A673 (cell line): ENCODE data around the gene SLC7A6. TPM values are rescaled to one million over a fixed set of nuclear protein-coding genes. Genes with fewer than 3 reads are reported as not detected.

Experiments
- BruUV-seq: library from RNA; stranded (reverse); fragments of 400-500 nt; replicated peaks from 2 replicates; lab custom pipeline; 2021; lab: Mats Ljungman, UMichigan
- CTCF ChIA-PET: fragments of 300-600 bp; sonication (Branson Sonifier 250); formaldehyde crosslinking; loops from one replicate; lab custom pipeline; 2022; ENCODE audit warnings: antibody characterized with exemption; lab: Charles Lee
- POLR2A ChIA-PET: fragments of 300-600 bp; sonication (Branson Sonifier 250); formaldehyde crosslinking; loops from one replicate; lab custom pipeline; 2022; ENCODE audit warnings: antibody characterized with exemption; ENCODE audit not compliant: low non-redundant PET; lab: Charles Lee
- DNase-seq: peaks from one replicate; pipeline ENCODE4 v3.0.0-alpha.2; 2015; ENCODE audit warnings: low spot score
- H3K27ac ChIP-seq: fragments of 200-600 bp; sonication (generic); 2 replicates; pipeline ENCODE4 v1.5.1; 2016; ENCODE audit warnings: mixed run types, low read depth, mild to moderate bottlenecking, mixed read lengths, antibody characterized with exemption, low read length; ENCODE audit not compliant: poor library complexity, severe bottlenecking
- H3K27me3 ChIP-seq: fragments of 200-600 bp; sonication (generic); replicated peaks from 2 replicates; pipeline ENCODE4 v1.6.1; 2017; ENCODE audit warnings: mixed run types, low read depth, mild to moderate bottlenecking, mixed read lengths, antibody characterized with exemption, low read length; ENCODE audit not compliant: insufficient read depth, poor library complexity
- H3K36me3 ChIP-seq: fragments of 200-600 bp; sonication (generic); 2 replicates; pipeline ENCODE4 v1.6.1; 2016; ENCODE audit warnings: mixed run types, mild to moderate bottlenecking, mixed read lengths, antibody characterized with exemption, low read length; ENCODE audit not compliant: insufficient read depth, poor library complexity, severe bottlenecking
- H3K4me1 ChIP-seq: fragments of 200-600 bp; sonication (generic); 2 replicates; pipeline ENCODE4 v1.6.1; 2017; ENCODE audit warnings: mixed run types, mild to moderate bottlenecking, mixed read lengths, antibody characterized with exemption, low read length; ENCODE audit not compliant: insufficient read depth, poor library complexity, severe bottlenecking
- H3K4me3 ChIP-seq: fragments of 200-600 bp; sonication (generic); 2 replicates; pipeline ENCODE4 v1.5.1; 2016; ENCODE audit warnings: low read depth, mixed run types, mild to moderate bottlenecking, mixed read lengths, low read length; ENCODE audit not compliant: poor library complexity, severe bottlenecking
- H3K9me3 ChIP-seq: fragments of 200-600 bp; sonication (generic); 2 replicates; pipeline ENCODE4 v1.6.1; 2016; ENCODE audit warnings: mixed run types, low read depth, mild to moderate bottlenecking, mixed read lengths, antibody characterized with exemption, low read length; ENCODE audit not compliant: poor library complexity, severe bottlenecking
- CTCF ChIP-seq: fragments of 300-800, 200-600 bp; sonication (generic); conservative IDR thresholded peaks from 2 replicates; pipeline ENCODE4 v1.5.1; 2017; ENCODE audit warnings: low read depth, mild to moderate bottlenecking, antibody characterized with exemption, low read length, moderate library complexity, mixed read lengths
- EZH2 ChIP-seq: fragments of 200-600 bp; sonication (generic); IDR thresholded peaks from 2 replicates; pipeline ENCODE4 v1.6.1; 2017; ENCODE audit warnings: borderline replicate concordance, low read depth, mild to moderate bottlenecking, mixed read lengths, antibody characterized with exemption, low read length; ENCODE audit not compliant: poor library complexity, severe bottlenecking
- intact Hi-C: fragments of 100-400 bp; cut with micrococcal nuclease; formaldehyde crosslinking; loops from one replicate; pipeline ENCODE4 v1.10.0; 2022; ENCODE audit not compliant: unreplicated experiment
- total RNA-seq: library from RNA; stranded (reverse); gene quantifications from 2 replicates; pipeline ENCODE4 v1.2.3, GENCODE V29; 2021

SLC7A6 gene
- total RNA-seq, 1 experiment from 2014 or later, result 58.7 TPM

GRCh38 chr16:68246666-68247065 is 17.7 kb upstream of the SLC7A6 start:
- no TSS peak for BruUV-seq
- H3K27ac ChIP-seq, result no peak overlapping the region
- H3K4me1 ChIP-seq, result peaks cover 6% of the 10 kb centered on the region
- H3K27me3 ChIP-seq, result no peaks in the 10 kb centered on the region
- H3K36me3 ChIP-seq, result no peaks in the 10 kb centered on the region
- intact Hi-C loops, result no loop called here
- no peak for DNase-seq
- POLR2A ChIA-PET, result no interaction called here
- CTCF ChIA-PET, result no interaction called here
- H3K4me3 ChIP-seq, result no peak overlapping the region
- TF ChIP-seq EZH2 (no peak), CTCF (no peak)
- H3K9me3 ChIP-seq, result no peaks in the 10 kb centered on the region

DNA sequence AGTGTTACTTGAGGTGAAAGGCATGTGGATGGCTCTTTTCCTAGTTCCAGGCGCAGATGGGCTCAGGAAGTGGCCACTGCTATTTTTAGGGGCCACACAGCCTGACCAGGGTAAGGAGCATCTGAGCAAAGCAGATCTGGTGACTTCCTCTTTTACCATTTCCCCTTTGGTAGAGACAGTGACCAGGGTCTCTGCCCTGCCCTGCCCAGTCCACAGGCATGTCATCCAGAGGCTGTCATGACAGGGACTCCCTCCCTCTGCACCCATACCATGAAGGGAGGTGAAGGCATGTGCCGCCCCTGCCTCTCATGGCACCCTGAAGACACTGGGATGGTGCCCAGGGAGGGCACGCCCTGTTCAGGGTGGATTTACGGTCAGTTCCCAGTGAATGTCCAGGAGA is 16.9 kb upstream of the SLC7A6 start:
- no peak for TF ChIP-seq CTCF
- TF ChIP-seq EZH2, result no peak
- Histone ChIP-seq H3K4me3 (no peak overlapping the region), H3K27me3 (no peaks in the 10 kb centered on the region), H3K27ac (no peak overlapping the region), H3K4me1 (peaks cover 6% of the 10 kb centered on the region), H3K9me3 (no peaks in the 10 kb centered on the region), H3K36me3 (no peaks in the 10 kb centered on the region)
- CTCF ChIA-PET, result no interaction called here
- no TSS peak for BruUV-seq
- POLR2A ChIA-PET, result no interaction called here
- intact Hi-C loops, result no loop called here
- no peak for DNase-seq

GRCh38 chr16:68247932-68248331 is 16.4 kb upstream of the SLC7A6 start:
- no peak for TF ChIP-seq EZH2
- no peak for TF ChIP-seq CTCF
- H3K4me1 ChIP-seq, result peaks cover 6% of the 10 kb centered on the region
- ChIA-PET POLR2A (no interaction called here), CTCF (no interaction called here)
- no peak for DNase-seq
- intact Hi-C loops, result no loop called here
- no peak overlapping the region for H3K27ac ChIP-seq
- no peaks in the 10 kb centered on the region for H3K36me3 ChIP-seq
- H3K27me3 ChIP-seq, result no peaks in the 10 kb centered on the region
- no TSS peak for BruUV-seq
- no peak overlapping the region for H3K4me3 ChIP-seq
- H3K9me3 ChIP-seq, result no peaks in the 10 kb centered on the region
